Measurements from ENCODE around the gene INSL4. TPM values are rescaled to one million over a fixed set of nuclear protein-coding genes. Genes with fewer than 3 reads are reported as not detected.

Gene INSL4
- not detected in 2 replicates for total RNA-seq (2022)
- Bru-seq, nascent RNA = not detected
- BruChase-seq, experiment 1, labeled RNA remaining after a 2-hour chase = not detected
- BruChase-seq, experiment 2, labeled RNA remaining after a 6-hour chase = not detected
- long read RNA-seq = 0 reads

- intact Hi-C loops (cut with micrococcal nuclease; ENCODE audit: unreplicated experiment) = no loop called here
- H3K9me3 ChIP-seq = no peaks in the 10 kb centered on the region
- no peaks in the 10 kb centered on the region for H3K4me1 Mint-ChIP-seq (ENCODE audit: low read depth, unreplicated experiment)
- no peak within 1 kb of the TSS for H3K27ac Mint-ChIP-seq (ENCODE audit: unreplicated experiment)
- TF ChIP-seq CTCF (IDR thresholded peaks at IDR 0.05; ENCODE audit: insufficient read depth in 1 of 2, low read depth in 1 of 2, low read length in 1 of 2, severe bottlenecking in 1 of 2, unreplicated experiment in 1 of 2) = no peak
- peaks cover 10% of the 10 kb centered on the region for H3K9me3 Mint-ChIP-seq (ENCODE audit: unreplicated experiment)
- no peaks in the 10 kb centered on the region for H3K27me3 Mint-ChIP-seq (ENCODE audit: insufficient read depth, unreplicated experiment)
- no peaks in the 10 kb centered on the region for H3K4me1 ChIP-seq
- no peaks in the 10 kb centered on the region for H3K36me3 ChIP-seq (ENCODE audit: control insufficient read depth, insufficient read depth, low read length)
- DNase-seq = no peak
- no peaks in the 10 kb centered on the region for H3K36me3 Mint-ChIP-seq (ENCODE audit: insufficient read depth, unreplicated experiment)
- ChIA-PET CTCF (no interaction called here), POLR2A (no interaction called here)
- no peak within 1 kb of the TSS for H3K4me3 ChIP-seq (ENCODE audit: low read depth, low read length)
- H3K27me3 ChIP-seq (replicated peaks; ENCODE audit: control insufficient read depth, insufficient read depth, low read length) = no peaks in the 10 kb centered on the region
- no peak within 1 kb of the TSS for H3K4me3 Mint-ChIP-seq (ENCODE audit: unreplicated experiment)
- BruUV-seq (replicated peaks) = no TSS peak
Observed at GRCh38 chr9:5231212-5231611, at the start of gene INSL4. INSL4 (plus strand) TSS chr9:5231419; CDS start chr9:5231524, 105 bp downstream.

GRCh38 chr9:5184776-5185175, 46.4 kb upstream of the INSL4 start:
- ChIA-PET POLR2A (no interaction called here), CTCF (no interaction called here)
- H3K27me3 ChIP-seq (replicated peaks; ENCODE audit: control insufficient read depth, insufficient read depth, low read length) = no peaks in the 10 kb centered on the region
- no peak for DNase-seq
- intact Hi-C loops (cut with micrococcal nuclease; ENCODE audit: unreplicated experiment) = no loop called here
- no peak overlapping the region for H3K4me3 ChIP-seq (ENCODE audit: low read depth, low read length)
- H3K4me1 ChIP-seq = no peaks in the 10 kb centered on the region
- H3K36me3 ChIP-seq (ENCODE audit: control insufficient read depth, insufficient read depth, low read length) = no peaks in the 10 kb centered on the region
- Mint-ChIP-seq H3K4me1 (ENCODE audit: low read depth, unreplicated experiment) (no peaks in the 10 kb centered on the region), H3K27ac (ENCODE audit: unreplicated experiment) (no peak overlapping the region), H3K4me3 (ENCODE audit: unreplicated experiment) (no peak overlapping the region), H3K27me3 (ENCODE audit: insufficient read depth, unreplicated experiment) (peaks cover 7% of the 10 kb centered on the region), H3K36me3 (ENCODE audit: insufficient read depth, unreplicated experiment) (no peaks in the 10 kb centered on the region), H3K9me3 (ENCODE audit: unreplicated experiment) (peaks cover 4% of the 10 kb centered on the region)
- TF ChIP-seq CTCF (IDR thresholded peaks at IDR 0.05; ENCODE audit: insufficient read depth in 1 of 2, low read depth in 1 of 2, low read length in 1 of 2, severe bottlenecking in 1 of 2, unreplicated experiment in 1 of 2) = no peak
- BruUV-seq (replicated peaks) = no TSS peak
- no peaks in the 10 kb centered on the region for H3K9me3 ChIP-seq

GRCh38 chr9:5185220-5185840, 45.9 kb upstream of the INSL4 start, which contains the start of gene INSL6:
INSL6 (minus strand) TSS chr9:5185639; CDS start chr9:5185602, 37 bp downstream.
- no peaks in the 10 kb centered on the region for H3K4me1 Mint-ChIP-seq (ENCODE audit: low read depth, unreplicated experiment)
- no peak for DNase-seq
- TF ChIP-seq CTCF (IDR thresholded peaks at IDR 0.05; ENCODE audit: insufficient read depth in 1 of 2, low read depth in 1 of 2, low read length in 1 of 2, severe bottlenecking in 1 of 2, unreplicated experiment in 1 of 2) = no peak
- H3K4me3 ChIP-seq (ENCODE audit: low read depth, low read length) = no peak within 1 kb of the TSS
- H3K4me3 Mint-ChIP-seq (ENCODE audit: unreplicated experiment) = no peak within 1 kb of the TSS
- no peaks in the 10 kb centered on the region for H3K4me1 ChIP-seq
- H3K36me3 ChIP-seq (ENCODE audit: control insufficient read depth, insufficient read depth, low read length) = no peaks in the 10 kb centered on the region
- H3K27me3 ChIP-seq (replicated peaks; ENCODE audit: control insufficient read depth, insufficient read depth, low read length) = no peaks in the 10 kb centered on the region
- intact Hi-C loops (cut with micrococcal nuclease; ENCODE audit: unreplicated experiment) = no loop called here
- ChIA-PET CTCF (interaction anchor here (1.5 to 1.6 kb wide), 2 partner anchors 257 to 415 kb away, joined by 16 to 25 read pairs; no protein-coding TSS in a partner anchor), POLR2A (no interaction called here)
- H3K27me3 Mint-ChIP-seq (ENCODE audit: insufficient read depth, unreplicated experiment) = peaks cover 7% of the 10 kb centered on the region
- no peaks in the 10 kb centered on the region for H3K36me3 Mint-ChIP-seq (ENCODE audit: insufficient read depth, unreplicated experiment)
- H3K27ac Mint-ChIP-seq (ENCODE audit: unreplicated experiment) = no peak within 1 kb of the TSS
- no peaks in the 10 kb centered on the region for H3K9me3 Mint-ChIP-seq (ENCODE audit: unreplicated experiment)
- BruUV-seq (replicated peaks) = no TSS peak
- H3K9me3 ChIP-seq = no peaks in the 10 kb centered on the region
